T-helper 1 cell treated with Interleukin-12 subunit alpha and Interleukin-12 subunit beta and Interleukin-4 antibody, amounts not matched to agents 30 μg/mL and 1 μg/mL, for 36 hours (primary cell): ENCODE measurements around the gene HES5.

Source experiments
- H3K27ac Mint-ChIP-seq: one replicate; pipeline ENCODE4 v1.8.0; 2021; ENCODE audit warnings: mild to moderate bottlenecking, mixed read lengths
- H3K27me3 Mint-ChIP-seq: one replicate; pipeline ENCODE4 v1.8.0; 2021; ENCODE audit warnings: low read depth, mixed read lengths
- H3K36me3 Mint-ChIP-seq: one replicate; pipeline ENCODE4 v1.8.0; 2021; ENCODE audit warnings: low read depth, mixed read lengths
- H3K4me1 Mint-ChIP-seq: one replicate; pipeline ENCODE4 v1.8.0; 2021; ENCODE audit warnings: low read depth, mixed read lengths
- H3K4me3 Mint-ChIP-seq: one replicate; pipeline ENCODE4 v1.8.0; 2021; ENCODE audit warnings: mild to moderate bottlenecking, moderate library complexity, mixed read lengths
- H3K9me3 Mint-ChIP-seq: one replicate; pipeline ENCODE4 v1.8.0; 2021; ENCODE audit warnings: mixed read lengths

Gene HES5

DNA sequence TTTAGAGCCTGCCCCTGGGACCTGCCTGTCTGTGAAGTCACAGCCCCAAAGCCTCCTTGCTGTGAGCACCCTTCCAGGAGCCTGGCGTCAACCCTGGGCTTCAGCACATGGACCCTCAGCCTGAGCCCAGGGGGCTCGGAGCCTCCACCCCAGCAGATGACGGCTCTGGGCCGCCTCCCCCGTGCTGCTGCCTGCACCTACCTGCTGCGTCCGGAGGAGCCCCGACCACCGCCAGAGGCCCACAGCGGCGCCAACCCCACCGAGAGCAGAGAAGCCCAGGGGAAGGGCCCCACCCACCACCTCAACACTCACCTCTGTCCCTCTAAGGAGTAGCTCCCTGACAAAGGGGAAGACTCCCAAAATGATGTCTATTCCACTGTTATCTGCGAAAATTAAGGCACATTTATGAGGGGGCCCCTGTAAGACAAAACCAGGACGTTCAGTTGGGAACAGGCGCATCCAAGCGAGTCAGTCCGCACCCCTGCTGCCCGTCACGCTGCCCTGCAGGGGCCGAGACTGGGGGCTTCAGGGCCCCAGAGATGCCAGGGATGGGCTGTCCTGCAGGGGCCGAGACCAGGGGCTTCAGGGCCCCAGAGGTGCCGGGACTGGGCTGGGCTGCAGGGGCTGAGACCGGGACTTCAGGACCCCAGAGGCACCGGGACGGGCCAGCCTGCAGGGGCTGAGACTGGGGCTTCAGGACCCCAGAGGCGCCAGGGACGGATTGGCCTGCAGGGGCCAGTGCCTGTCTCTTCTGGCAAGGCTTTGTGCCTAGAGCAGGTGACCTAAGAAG, 19.5 kb downstream of the HES5 start:
- H3K4me3 Mint-ChIP-seq, result no peak overlapping the region
- H3K36me3 Mint-ChIP-seq, result peaks cover 6% of the 10 kb centered on the region
- no peaks in the 10 kb centered on the region for H3K9me3 Mint-ChIP-seq

DNA sequence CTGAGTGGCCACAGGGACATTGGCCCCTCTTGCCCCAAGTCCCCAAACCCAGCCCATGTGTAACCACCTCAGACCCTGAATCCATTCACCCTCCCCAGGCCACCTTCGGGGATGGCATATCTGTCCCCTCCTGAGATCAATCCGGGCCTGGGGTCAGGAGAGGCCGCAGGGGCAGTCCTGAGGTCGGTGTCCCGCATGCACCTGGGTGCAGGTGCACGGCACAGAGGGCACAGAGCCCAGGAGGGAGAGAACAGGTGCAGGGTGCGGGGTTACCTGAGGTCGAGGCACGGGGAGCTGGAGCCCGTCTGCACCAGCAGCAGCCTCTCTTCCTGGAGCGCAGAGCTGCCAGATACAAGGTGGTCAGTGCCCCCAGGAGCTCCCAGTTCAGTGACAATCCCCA, 20.5 kb downstream of the HES5 start:
- no peak overlapping the region for H3K27ac Mint-ChIP-seq
- H3K4me3 Mint-ChIP-seq, result no peak overlapping the region
- peaks cover 6% of the 10 kb centered on the region for H3K36me3 Mint-ChIP-seq
- H3K9me3 Mint-ChIP-seq, result no peaks in the 10 kb centered on the region
- no peaks in the 10 kb centered on the region for H3K4me1 Mint-ChIP-seq
- H3K27me3 Mint-ChIP-seq, result no peaks in the 10 kb centered on the region

More for the DNA sequence above, 19.5 kb downstream of the HES5 start:
- Mint-ChIP-seq H3K27ac (no peak overlapping the region), H3K27me3 (no peaks in the 10 kb centered on the region), H3K4me1 (no peaks in the 10 kb centered on the region)

DNA sequence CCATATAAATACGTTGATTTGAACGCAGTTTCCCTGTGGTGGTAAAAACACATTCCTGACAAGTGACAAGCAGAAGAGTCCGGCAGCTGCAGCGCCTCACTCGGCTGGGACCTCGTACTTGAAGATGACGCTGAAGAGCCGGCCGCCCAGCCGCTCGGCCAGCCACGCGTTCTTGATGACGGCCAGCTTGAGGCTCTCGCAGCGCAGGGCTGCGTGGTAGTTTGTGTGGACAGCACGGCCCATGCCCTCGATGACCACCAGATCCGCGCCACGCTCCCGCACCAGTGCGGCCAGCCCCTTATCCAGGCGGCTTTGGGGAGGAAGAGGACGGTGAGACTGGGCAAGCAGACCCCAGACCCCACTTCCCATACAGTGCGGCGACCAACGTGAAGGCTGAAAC, 21.3 kb downstream of the HES5 start:
- Mint-ChIP-seq H3K27me3 (no peaks in the 10 kb centered on the region), H3K4me1 (no peaks in the 10 kb centered on the region), H3K4me3 (no peak overlapping the region), H3K36me3 (peaks cover 6% of the 10 kb centered on the region), H3K9me3 (no peaks in the 10 kb centered on the region), H3K27ac (no peak overlapping the region)

DNA sequence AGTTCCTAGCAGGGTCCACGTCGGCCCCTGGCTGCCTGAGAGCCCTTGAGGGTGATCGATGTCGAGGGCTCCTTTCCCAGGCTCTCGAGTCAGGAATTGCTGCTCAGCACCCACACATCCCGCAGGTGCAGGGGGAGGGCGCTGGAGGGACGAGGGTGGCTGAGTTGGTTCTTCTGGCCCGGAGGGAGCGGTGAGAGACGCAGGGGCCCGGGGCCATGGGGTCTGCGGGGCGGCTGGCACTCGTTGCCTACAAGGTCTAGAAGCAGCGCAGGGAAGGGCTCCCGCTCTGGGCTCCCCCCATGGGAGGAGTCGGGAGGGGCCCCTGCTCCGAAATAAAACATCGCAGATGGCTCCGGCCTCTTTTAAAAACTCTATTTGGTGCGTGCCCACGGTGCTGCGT, 21.9 kb downstream of the HES5 start:
- Mint-ChIP-seq H3K4me1 (no peaks in the 10 kb centered on the region), H3K27me3 (no peaks in the 10 kb centered on the region), H3K36me3 (peaks cover 5% of the 10 kb centered on the region), H3K4me3 (no peak overlapping the region), H3K27ac (no peak overlapping the region), H3K9me3 (no peaks in the 10 kb centered on the region)

GRCh38 chr1:2507744-2508155, 22.3 kb downstream of the HES5 start:
- Mint-ChIP-seq H3K4me3 (no peak overlapping the region), H3K9me3 (no peaks in the 10 kb centered on the region), H3K27ac (no peak overlapping the region), H3K27me3 (no peaks in the 10 kb centered on the region), H3K4me1 (no peaks in the 10 kb centered on the region), H3K36me3 (peaks cover 5% of the 10 kb centered on the region)

DNA sequence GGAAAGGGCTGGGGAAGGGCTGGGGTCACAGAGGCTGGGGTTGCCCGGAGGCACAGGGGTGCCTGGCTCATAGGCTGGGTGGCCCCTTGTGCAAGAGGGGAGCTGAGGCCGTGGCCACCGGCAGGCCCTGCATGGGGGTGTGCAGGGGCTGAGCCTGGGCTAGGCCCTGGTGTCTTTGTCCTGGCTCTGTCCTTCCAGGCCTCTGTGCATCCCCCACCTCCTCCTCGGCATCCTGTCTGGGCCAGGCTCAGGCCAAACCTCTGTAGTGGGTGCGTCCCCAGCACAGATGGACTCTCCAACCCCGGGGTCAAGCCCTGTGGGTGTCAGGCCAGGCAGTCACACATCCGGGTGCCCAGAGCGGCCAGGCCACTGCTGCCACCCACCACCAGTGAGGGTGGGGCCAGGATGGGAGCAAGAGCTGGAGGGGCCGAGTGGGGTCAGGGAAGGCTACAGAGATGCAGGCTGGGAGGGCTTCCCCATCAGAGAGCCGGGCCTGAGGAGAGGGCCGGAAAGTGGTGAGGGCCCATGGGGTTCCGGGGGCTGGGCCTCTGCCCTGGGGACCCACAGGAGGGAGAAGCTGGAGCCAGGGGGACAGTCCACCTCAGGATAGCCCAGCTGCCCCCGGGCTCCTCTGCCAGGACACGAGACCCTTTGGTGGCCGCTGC, 23.0 kb downstream of the HES5 start:
- no peaks in the 10 kb centered on the region for H3K4me1 Mint-ChIP-seq
- no peaks in the 10 kb centered on the region for H3K9me3 Mint-ChIP-seq
- no peak overlapping the region for H3K4me3 Mint-ChIP-seq
- H3K27me3 Mint-ChIP-seq, result no peaks in the 10 kb centered on the region
- peaks cover 5% of the 10 kb centered on the region for H3K36me3 Mint-ChIP-seq
- no peak overlapping the region for H3K27ac Mint-ChIP-seq

DNA sequence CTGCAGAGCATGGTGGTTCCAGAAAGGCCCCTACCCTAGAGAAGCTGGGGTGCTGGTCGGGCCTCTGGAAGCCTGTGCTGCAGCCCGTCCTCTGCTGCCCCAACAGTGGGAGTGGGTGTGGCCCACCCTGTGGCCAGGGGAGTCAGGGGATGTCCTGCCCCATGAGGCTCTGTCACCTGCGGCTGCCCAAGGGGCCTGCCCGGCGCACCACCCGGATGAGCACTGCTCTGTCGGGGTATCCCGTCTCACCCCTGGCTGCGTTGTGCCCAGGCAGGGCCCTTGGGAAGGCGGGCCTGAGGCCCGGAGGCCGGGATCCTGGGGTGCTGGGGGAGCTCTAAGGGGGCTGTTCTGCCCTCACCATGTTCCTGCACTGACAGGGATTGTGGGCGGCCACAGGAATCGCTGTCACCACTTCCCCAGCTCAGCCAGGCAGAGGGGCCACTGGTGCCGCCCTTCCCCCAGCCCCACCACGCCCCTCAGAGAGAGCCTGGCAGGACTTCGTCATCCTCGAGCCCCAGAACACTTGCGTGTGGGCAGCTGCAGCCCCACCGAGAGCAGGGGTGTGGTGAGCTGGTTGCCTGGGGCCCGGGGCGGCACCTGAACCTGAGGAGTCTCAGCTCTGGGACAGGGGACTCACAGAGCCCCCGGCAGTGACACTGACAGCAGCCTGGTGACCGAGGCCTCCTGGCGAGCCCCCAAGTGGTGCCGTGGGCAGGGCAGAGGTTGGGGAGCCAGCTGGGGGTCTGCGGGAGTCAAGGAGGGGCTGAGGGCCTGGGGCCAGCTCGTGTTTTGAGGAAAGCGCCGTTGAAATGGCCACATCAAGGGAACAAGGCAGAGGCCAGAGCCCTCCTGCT, 23.8 kb downstream of the HES5 start:
- no peaks in the 10 kb centered on the region for H3K9me3 Mint-ChIP-seq
- no peak overlapping the region for H3K27ac Mint-ChIP-seq
- no peaks in the 10 kb centered on the region for H3K36me3 Mint-ChIP-seq
- H3K4me1 Mint-ChIP-seq, result no peaks in the 10 kb centered on the region
- no peaks in the 10 kb centered on the region for H3K27me3 Mint-ChIP-seq
- no peak overlapping the region for H3K4me3 Mint-ChIP-seq

- Mint-ChIP-seq H3K27ac (no peak overlapping the region), H3K4me3 (no peak overlapping the region), H3K36me3 (no peaks in the 10 kb centered on the region), H3K27me3 (no peaks in the 10 kb centered on the region), H3K4me1 (peaks cover under 1% of the 10 kb centered on the region), H3K9me3 (no peaks in the 10 kb centered on the region)
These were observed 24.5 kb downstream of the HES5 start for GRCh38 chr1:2505461-2505994.

GRCh38 chr1:2504949-2505272, 25.2 kb downstream of the HES5 start:
- Mint-ChIP-seq H3K4me3 (no peak overlapping the region), H3K27ac (no peak overlapping the region), H3K27me3 (no peaks in the 10 kb centered on the region), H3K36me3 (no peaks in the 10 kb centered on the region), H3K4me1 (peaks cover 3% of the 10 kb centered on the region), H3K9me3 (no peaks in the 10 kb centered on the region)

DNA sequence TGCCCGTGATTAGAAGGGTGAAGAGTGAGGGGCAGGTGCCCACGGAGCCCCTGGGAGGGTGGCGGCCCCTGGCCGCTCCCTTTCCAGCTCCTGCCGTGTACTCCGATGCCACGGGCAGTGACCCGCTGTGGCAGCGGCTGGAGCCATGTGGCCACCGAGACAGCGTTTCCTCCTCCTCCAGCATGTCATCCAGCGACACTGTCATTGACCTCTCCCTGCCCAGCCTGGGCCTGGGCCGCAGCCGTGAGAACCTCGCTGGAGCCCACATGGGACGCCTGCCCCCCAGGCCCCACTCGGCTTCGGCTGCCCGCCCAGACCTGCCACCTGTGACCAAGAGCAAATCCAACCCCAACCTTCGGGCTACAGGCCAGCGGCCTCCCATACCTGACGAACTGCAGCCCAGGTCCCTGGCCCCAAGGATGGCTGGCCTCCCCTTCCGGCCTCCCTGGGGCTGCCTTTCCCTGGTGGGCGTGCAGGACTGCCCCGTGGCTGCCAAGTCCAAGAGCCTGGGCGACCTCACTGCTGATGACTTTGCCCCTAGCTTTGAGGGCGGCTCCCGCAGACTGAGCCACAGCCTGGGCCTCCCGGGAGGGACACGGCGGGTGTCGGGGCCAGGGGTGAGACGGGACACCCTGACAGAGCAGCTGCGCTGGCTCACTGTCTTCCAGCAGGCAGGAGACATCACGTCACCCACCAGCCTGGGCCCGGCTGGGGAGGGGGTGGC, 25.7 kb downstream of the HES5 start:
- H3K27me3 Mint-ChIP-seq, result no peaks in the 10 kb centered on the region
- peaks cover 3% of the 10 kb centered on the region for H3K4me1 Mint-ChIP-seq

GRCh38 chr1:2503554-2504224, 26.4 kb downstream of the HES5 start:
- Mint-ChIP-seq H3K27ac (no peak overlapping the region), H3K4me1 (peaks cover 3% of the 10 kb centered on the region), H3K36me3 (no peaks in the 10 kb centered on the region), H3K27me3 (no peaks in the 10 kb centered on the region), H3K9me3 (no peaks in the 10 kb centered on the region), H3K4me3 (no peak overlapping the region)

More for the DNA sequence above, 25.7 kb downstream of the HES5 start:
- no peak overlapping the region for H3K27ac Mint-ChIP-seq
- H3K9me3 Mint-ChIP-seq, result no peaks in the 10 kb centered on the region
- no peaks in the 10 kb centered on the region for H3K36me3 Mint-ChIP-seq
- H3K4me3 Mint-ChIP-seq, result no peak overlapping the region

GRCh38 chr1:2502661-2503553, 27.2 kb downstream of the HES5 start:
- H3K4me1 Mint-ChIP-seq, result peaks cover 3% of the 10 kb centered on the region
- H3K4me3 Mint-ChIP-seq, result no peak overlapping the region
- H3K27me3 Mint-ChIP-seq, result no peaks in the 10 kb centered on the region
- H3K36me3 Mint-ChIP-seq, result no peaks in the 10 kb centered on the region
- H3K9me3 Mint-ChIP-seq, result no peaks in the 10 kb centered on the region
- no peak overlapping the region for H3K27ac Mint-ChIP-seq

DNA sequence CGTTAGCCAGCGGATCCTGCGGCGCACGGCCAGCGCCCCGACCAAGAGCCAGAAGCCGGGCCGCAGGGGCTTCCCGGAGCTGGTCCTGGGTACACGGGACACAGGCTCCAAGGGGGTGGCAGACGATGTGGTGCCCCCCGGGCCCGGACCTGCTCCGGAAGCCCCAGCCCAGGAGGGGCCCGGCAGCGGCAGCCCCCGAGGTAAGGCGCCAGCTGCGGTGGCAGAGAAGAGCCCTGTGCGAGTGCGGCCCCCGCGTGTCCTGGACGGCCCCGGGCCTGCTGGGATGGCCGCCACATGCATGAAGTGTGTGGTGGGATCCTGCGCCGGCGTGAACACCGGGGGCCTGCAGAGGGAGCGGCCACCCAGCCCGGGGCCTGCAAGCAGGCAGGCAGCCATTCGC, 27.9 kb downstream of the HES5 start:
- no peak overlapping the region for H3K4me3 Mint-ChIP-seq
- H3K36me3 Mint-ChIP-seq, result no peaks in the 10 kb centered on the region
- peaks cover 3% of the 10 kb centered on the region for H3K4me1 Mint-ChIP-seq
- no peak overlapping the region for H3K27ac Mint-ChIP-seq
- no peaks in the 10 kb centered on the region for H3K9me3 Mint-ChIP-seq
- H3K27me3 Mint-ChIP-seq, result no peaks in the 10 kb centered on the region
